ENCODE data around the gene NOG. TPM values are rescaled to one million over a fixed set of nuclear protein-coding genes. Genes with fewer than 3 reads are reported as not detected.

The NOG gene
- total and polyA plus RNA-seq, 2 donors (not counting 3 experiments of a cell fraction or from before 2014, with no cell fraction given) = 0.63 to 2.3 TPM

DNA sequence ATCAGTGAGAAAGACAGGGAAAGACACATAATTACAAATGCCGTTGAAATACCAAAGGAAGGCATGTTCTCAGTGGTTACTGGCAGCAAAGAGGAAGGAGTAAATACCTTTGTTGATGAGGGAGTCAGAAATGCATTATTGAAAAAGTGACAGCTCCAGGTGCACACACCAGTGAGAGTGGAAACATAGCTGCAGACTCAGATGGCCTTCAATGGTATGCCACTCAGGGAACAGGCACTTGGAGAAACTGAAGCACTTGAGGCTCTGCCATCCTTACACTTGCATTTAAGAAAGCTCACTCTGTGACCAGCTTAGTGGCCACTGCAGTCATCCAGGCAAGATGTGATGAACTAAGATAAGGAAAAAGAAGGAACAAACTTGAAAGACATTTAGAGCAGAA, 29.9 kb downstream of the NOG start:
- FAIRE-seq (no peak), DNase-seq (ENCODE audit: low read depth, low spot score) (no peak)
- H2AFZ ChIP-seq (ENCODE audit: low read depth, low read length) = no peak overlapping the region
- intact Hi-C loops (cut with micrococcal nuclease) (no loop called here), dilution Hi-C loops (cut with MboI; ENCODE audit: extremely low pct_ligation_motif_present, low sequenced_read_pairs) (no loop called here)
- H3K4me3 ChIP-seq (replicated peaks in 1 of 3; ENCODE audit: insufficient read depth in 1 of 3, low read depth in 1 of 3, low read length in 3 of 3) = no peak overlapping the region
- H3K9me1 ChIP-seq (replicated peaks; ENCODE audit: control insufficient read depth, extremely low read depth, insufficient read depth, low read length) = no peaks in the 10 kb centered on the region
- H3K27me3 ChIP-seq (ENCODE audit: control insufficient read depth in 2 of 2, insufficient read depth in 2 of 2, low read length in 2 of 2) = no peaks in the 10 kb centered on the region
- no peak overlapping the region for H3K27ac ChIP-seq (ENCODE audit: insufficient read depth, low read depth, low read length)
- no peaks in the 10 kb centered on the region for H3K79me2 ChIP-seq (ENCODE audit: control insufficient read depth, insufficient read depth, low read length)
- no peaks in the 10 kb centered on the region for H3K9me3 ChIP-seq (replicated peaks; ENCODE audit: control insufficient read depth, insufficient read depth, low read length)
- ChIA-PET POLR2A (no interaction called here), CTCF (interaction anchor here (0.9 to 3.2 kb wide), 3 partner anchors 15 to 93 kb away, joined by 3 to 9 read pairs (median 3); no protein-coding TSS in a partner anchor)
- no TSS peak for BruUV-seq (replicated peaks)
- TF ChIP-seq, protein P1, sequence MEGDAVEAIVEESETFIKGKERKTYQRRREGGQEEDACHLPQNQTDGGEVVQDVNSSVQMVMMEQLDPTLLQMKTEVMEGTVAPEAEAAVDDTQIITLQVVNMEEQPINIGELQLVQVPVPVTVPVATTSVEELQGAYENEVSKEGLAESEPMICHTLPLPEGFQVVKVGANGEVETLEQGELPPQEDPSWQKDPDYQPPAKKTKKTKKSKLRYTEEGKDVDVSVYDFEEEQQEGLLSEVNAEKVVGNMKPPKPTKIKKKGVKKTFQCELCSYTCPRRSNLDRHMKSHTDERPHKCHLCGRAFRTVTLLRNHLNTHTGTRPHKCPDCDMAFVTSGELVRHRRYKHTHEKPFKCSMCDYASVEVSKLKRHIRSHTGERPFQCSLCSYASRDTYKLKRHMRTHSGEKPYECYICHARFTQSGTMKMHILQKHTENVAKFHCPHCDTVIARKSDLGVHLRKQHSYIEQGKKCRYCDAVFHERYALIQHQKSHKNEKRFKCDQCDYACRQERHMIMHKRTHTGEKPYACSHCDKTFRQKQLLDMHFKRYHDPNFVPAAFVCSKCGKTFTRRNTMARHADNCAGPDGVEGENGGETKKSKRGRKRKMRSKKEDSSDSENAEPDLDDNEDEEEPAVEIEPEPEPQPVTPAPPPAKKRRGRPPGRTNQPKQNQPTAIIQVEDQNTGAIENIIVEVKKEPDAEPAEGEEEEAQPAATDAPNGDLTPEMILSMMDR (IDR thresholded peaks at IDR 0.05; ENCODE audit: extremely low read depth in 1 of 2, insufficient read depth in 1 of 2, low read depth in 1 of 2, low read length in 2 of 2) = no peak
- TF ChIP-seq EZH2 (IDR thresholded peaks at IDR 0.05; ENCODE audit: borderline replicate concordance, low read depth, low read length, severe bottlenecking) (no peak), POLR2AphosphoS5 (IDR thresholded peaks at IDR 0.05; ENCODE audit: insufficient read depth, low read depth, low read length) (no peak), POLR2A (IDR thresholded peaks at IDR 0.05; ENCODE audit: low read depth, low read length) (no peak)
- H4K20me1 ChIP-seq (replicated peaks; ENCODE audit: control insufficient read depth, extremely low read depth, insufficient read depth, low read length) = no peaks in the 10 kb centered on the region
- no peak overlapping the region for H3K9ac ChIP-seq (replicated peaks; ENCODE audit: extremely low read depth, insufficient read depth, low read length)
- no peak overlapping the region for H3K4me2 ChIP-seq (ENCODE audit: insufficient read depth, low read length)
- H3K36me3 ChIP-seq (ENCODE audit: control insufficient read depth in 2 of 2, extremely low read depth in 1 of 2, insufficient read depth in 2 of 2, low read length in 2 of 2) = no peaks in the 10 kb centered on the region
- no peaks in the 10 kb centered on the region for H3K4me1 ChIP-seq (ENCODE audit: control insufficient read depth, extremely low read depth, insufficient read depth, low read length)

DNA sequence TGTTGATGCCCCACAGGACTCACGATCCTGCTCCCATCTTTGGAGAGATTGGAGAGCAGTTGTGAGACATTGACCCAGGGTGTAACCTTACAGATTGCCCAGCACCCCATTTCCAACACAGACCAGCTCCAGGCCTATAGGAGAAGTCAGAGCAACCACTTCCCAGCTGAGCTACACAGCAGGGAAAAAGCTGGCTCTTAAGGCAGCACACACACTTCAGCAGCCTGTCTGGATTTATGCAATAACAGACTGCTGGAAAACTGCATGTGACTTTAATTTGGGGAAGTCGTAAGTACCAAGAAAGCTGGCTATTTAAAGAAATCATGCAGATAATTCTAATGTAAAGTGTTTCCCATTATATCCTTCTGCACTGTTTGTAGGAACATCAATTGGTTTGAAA, 30.8 kb downstream of the NOG start:
- no peak for FAIRE-seq
- no peaks in the 10 kb centered on the region for H4K20me1 ChIP-seq (replicated peaks; ENCODE audit: control insufficient read depth, extremely low read depth, insufficient read depth, low read length)
- no peaks in the 10 kb centered on the region for H3K79me2 ChIP-seq (ENCODE audit: control insufficient read depth, insufficient read depth, low read length)
- intact Hi-C loops (cut with micrococcal nuclease) (no loop called here), dilution Hi-C loops (cut with MboI; ENCODE audit: extremely low pct_ligation_motif_present, low sequenced_read_pairs) (no loop called here)
- CTCF ChIA-PET = interaction anchor here (0.6 to 3.2 kb wide), 3 partner anchors 47 to 92 kb away, joined by 3 to 9 read pairs (median 3); no protein-coding TSS in a partner anchor
- H3K4me1 ChIP-seq (ENCODE audit: control insufficient read depth, extremely low read depth, insufficient read depth, low read length) = no peaks in the 10 kb centered on the region
- no peak overlapping the region for H3K27ac ChIP-seq (ENCODE audit: insufficient read depth, low read depth, low read length)
- H2AFZ ChIP-seq (ENCODE audit: low read depth, low read length) = no peak overlapping the region
- POLR2A ChIA-PET = no interaction called here
- no peaks in the 10 kb centered on the region for H3K36me3 ChIP-seq (ENCODE audit: control insufficient read depth in 2 of 2, extremely low read depth in 1 of 2, insufficient read depth in 2 of 2, low read length in 2 of 2)
- no TSS peak for BruUV-seq (replicated peaks)
- H3K27me3 ChIP-seq (ENCODE audit: control insufficient read depth in 2 of 2, insufficient read depth in 2 of 2, low read length in 2 of 2) = no peaks in the 10 kb centered on the region
- TF ChIP-seq, protein P1 (IDR thresholded peaks at IDR 0.05; ENCODE audit: extremely low read depth in 1 of 2, insufficient read depth in 1 of 2, low read depth in 1 of 2, low read length in 2 of 2) = no peak
- TF ChIP-seq GATA2 (IDR thresholded peaks at IDR 0.05; ENCODE audit: insufficient read depth, insufficient read length, low read depth, low read length) = no peak
- TF ChIP-seq JUN (IDR thresholded peaks at IDR 0.05; ENCODE audit: borderline replicate concordance, insufficient read depth, insufficient read length, low read depth) = no peak
- H3K4me3 ChIP-seq (replicated peaks in 1 of 3; ENCODE audit: insufficient read depth in 1 of 3, low read depth in 1 of 3, low read length in 3 of 3) = no peak overlapping the region
- DNase-seq (ENCODE audit: low read depth, low spot score) = no peak
- no peak overlapping the region for H3K9ac ChIP-seq (replicated peaks; ENCODE audit: extremely low read depth, insufficient read depth, low read length)
- H3K9me3 ChIP-seq (replicated peaks; ENCODE audit: control insufficient read depth, insufficient read depth, low read length) = no peaks in the 10 kb centered on the region
- H3K9me1 ChIP-seq (replicated peaks; ENCODE audit: control insufficient read depth, extremely low read depth, insufficient read depth, low read length) = no peaks in the 10 kb centered on the region
- no peak overlapping the region for H3K4me2 ChIP-seq (ENCODE audit: insufficient read depth, low read length)

Measured in endothelial cell of umbilical vein (primary cell).